CD4-positive, CD25-positive, alpha-beta regulatory T cell (primary cell): ENCODE data around the gene HTR3C. TPM values are rescaled to one million over a fixed set of nuclear protein-coding genes. Genes with fewer than 3 reads are reported as not detected.

Experiments used
- ATAC-seq, 2 donors: fragments of 150-1000 bp; cut with Tn5 transposase; one replicate each; pipeline ENCODE4 v1.10.0; 2021; ENCODE audit warnings: low read depth in 2 of 2, moderate number of reproducible peaks in 2 of 2, moderate library complexity in 1 of 2
- DNase-seq, 3 donors: peaks; one replicate each; pipeline versions ENCODE4 v3.0.0 to v3.0.0-alpha.2; 2012 to 2022; ENCODE audit warnings: mixed read lengths in 1 of 3
- H3K27ac ChIP-seq: one replicate; pipeline ENCODE4 v1.7.0; 2013; ENCODE audit warnings: mild to moderate bottlenecking, low read length; ENCODE audit not compliant: insufficient read depth, poor library complexity, severe bottlenecking
- H3K27me3 ChIP-seq: one replicate; pipeline ENCODE4 v1.7.0; 2013; ENCODE audit warnings: low read length; ENCODE audit not compliant: control insufficient read depth, insufficient read depth
- H3K36me3 ChIP-seq: one replicate; pipeline ENCODE4 v1.7.0; 2013; ENCODE audit warnings: mild to moderate bottlenecking, low read length, moderate library complexity; ENCODE audit not compliant: control insufficient read depth, insufficient read depth
- H3K4me1 ChIP-seq: 2 replicates; pipeline ENCODE4 v1.7.0; 2013; ENCODE audit warnings: mild to moderate bottlenecking, low read length; ENCODE audit not compliant: insufficient read depth, control insufficient read depth, poor library complexity, severe bottlenecking
- H3K4me3 ChIP-seq: one replicate; pipeline ENCODE4 v1.7.0; 2013; ENCODE audit warnings: low read depth, mild to moderate bottlenecking, low read length, moderate library complexity
- H3K9me3 ChIP-seq, 2 experiments: 1 replicate in 1 of 2; 2 replicates in 1 of 2; pipeline ENCODE4 v1.7.0; 2013; ENCODE audit warnings: low read length in 2 of 2, mild to moderate bottlenecking in 1 of 2, moderate library complexity in 1 of 2; ENCODE audit not compliant: control insufficient read depth in 2 of 2
- H3K27ac Mint-ChIP-seq, 3 donors: one replicate each; pipeline ENCODE4 v1.8.0; 2020 to 2022; ENCODE audit warnings: mild to moderate bottlenecking in 3 of 3, mixed read lengths in 3 of 3, moderate library complexity in 2 of 3
- H3K27me3 Mint-ChIP-seq: one replicate; pipeline ENCODE4 v1.8.0; 2022; ENCODE audit warnings: mild to moderate bottlenecking, mixed read lengths
- H3K36me3 Mint-ChIP-seq: one replicate; pipeline ENCODE4 v1.8.0; 2020; ENCODE audit warnings: mixed read lengths
- H3K4me1 Mint-ChIP-seq, 4 donors: one replicate each; pipeline ENCODE4 v1.8.0; 2020 to 2022; ENCODE audit warnings: mixed read lengths in 4 of 4, mild to moderate bottlenecking in 1 of 4
- H3K4me3 Mint-ChIP-seq, 4 donors: one replicate each; pipeline ENCODE4 v1.8.0; 2020 to 2022; ENCODE audit warnings: mild to moderate bottlenecking in 4 of 4, mixed read lengths in 4 of 4, moderate library complexity in 3 of 4
- H3K9me3 Mint-ChIP-seq, 7 donors: one replicate each; pipeline ENCODE4 v1.8.0; 2020 to 2022; ENCODE audit warnings: mixed read lengths in 7 of 7, mild to moderate bottlenecking in 3 of 7, moderate library complexity in 2 of 7
- polyA plus RNA-seq, 4 donors: library from polyadenylated mRNA; unstranded; fragments of 300-500 nt; fragmentation: Illumina TruSeq; gene quantifications; one replicate each; pipeline ENCODE4 v1.2.3, GENCODE V29; 2021
- total RNA-seq: library from RNA; stranded (reverse); gene quantifications from one replicate; pipeline ENCODE4 v1.2.3, GENCODE V29; 2022

Gene HTR3C
- total and polyA plus RNA-seq, 5 donors from 2014 or later, result not detected

DNA sequence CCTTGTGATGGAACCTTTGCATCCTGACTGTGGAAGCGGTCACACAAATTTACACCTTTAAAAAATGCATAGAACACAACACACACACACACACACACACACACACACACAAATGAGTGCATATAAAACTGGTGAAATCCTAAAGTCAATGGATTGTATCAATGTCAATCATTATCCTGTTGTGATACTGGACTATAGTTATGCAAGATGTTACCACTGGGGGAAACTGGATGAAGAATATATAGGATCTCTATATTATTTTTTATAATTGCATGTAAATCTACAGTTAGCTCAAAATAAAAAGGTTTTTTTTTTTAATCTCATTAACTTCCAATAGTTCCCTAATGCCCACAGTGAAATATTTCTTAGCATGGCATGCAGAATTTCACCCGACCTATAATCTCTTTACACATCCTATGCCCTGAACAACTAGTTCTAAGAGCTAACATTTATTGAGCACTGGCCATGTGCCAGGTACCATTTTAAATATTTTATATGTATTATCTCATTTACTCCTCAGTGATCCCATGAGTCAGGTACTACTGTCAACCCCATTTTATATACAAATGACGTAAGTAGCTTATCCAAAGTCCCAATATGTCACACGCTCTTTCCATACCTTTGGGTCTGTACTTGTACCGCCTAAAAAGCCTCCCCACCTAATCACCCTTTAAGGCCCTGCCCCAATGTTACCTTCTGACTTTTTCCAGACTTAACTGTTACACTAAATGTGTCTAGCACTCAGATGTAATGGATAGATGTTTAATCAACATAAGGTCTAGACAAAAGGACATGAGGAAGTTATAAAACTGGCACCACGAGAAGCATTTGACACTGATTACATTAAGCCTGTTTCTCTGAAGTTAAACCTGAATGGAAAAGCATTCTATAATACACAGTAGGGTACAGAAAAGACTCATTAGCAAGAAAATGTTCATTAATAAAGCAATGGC, 40.6 kb upstream of the HTR3C start:
- Histone ChIP-seq H3K4me1 (peaks cover 8% of the 10 kb centered on the region), H3K27ac (no peak overlapping the region), H3K27me3 (no peaks in the 10 kb centered on the region), H3K4me3 (no peak overlapping the region), H3K36me3 (peaks cover 15% of the 10 kb centered on the region), H3K9me3 (no peaks in the 10 kb centered on the region)
- DNase-seq (no peak), ATAC-seq (no peak)
- peaks cover 26% of the 10 kb centered on the region for H3K36me3 Mint-ChIP-seq
- H3K27me3 Mint-ChIP-seq, result no peaks in the 10 kb centered on the region
- H3K4me1 Mint-ChIP-seq, result peaks cover 4 to 26% (median 17%) of the 10 kb centered on the region in 4 donors
- peak overlapping the region in 2 of 3 donors; percentile 67 to 79 for H3K27ac Mint-ChIP-seq
- H3K9me3 Mint-ChIP-seq, result no peaks in the 10 kb centered on the region
- no peak overlapping the region for H3K4me3 Mint-ChIP-seq

DNA sequence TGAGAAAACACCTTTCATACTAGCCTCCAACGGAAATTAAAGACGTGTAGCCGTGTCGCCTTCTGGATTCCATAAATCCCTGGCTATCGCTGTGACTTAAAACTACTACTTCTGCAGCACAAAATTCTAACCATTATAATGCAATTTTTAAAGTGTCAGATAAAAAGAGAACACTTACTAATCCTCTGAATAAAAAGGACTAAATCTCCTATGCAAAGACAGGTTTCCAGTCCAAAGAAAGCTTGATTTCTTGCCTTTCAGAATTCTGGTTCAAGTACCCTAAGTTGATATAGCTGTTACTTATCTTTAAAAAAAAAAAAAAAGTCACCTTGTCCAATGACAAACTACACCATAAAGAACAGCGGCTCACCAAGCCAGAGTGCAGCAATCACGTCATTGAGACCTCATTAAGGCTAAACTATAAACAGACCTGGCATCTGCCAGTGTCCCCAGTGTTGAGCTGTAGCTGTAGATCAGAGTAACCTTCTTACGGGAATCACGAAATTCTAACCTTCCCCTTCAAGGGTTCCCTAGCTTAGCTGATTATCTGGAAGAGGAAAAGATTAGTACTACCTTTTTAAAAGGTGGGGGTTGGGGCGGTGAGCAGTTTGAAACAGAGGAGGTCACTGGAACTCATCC, 37.3 kb upstream of the HTR3C start:
- peaks cover 0 to 1% (median 0%) of the 10 kb centered on the region in 7 donors for H3K9me3 Mint-ChIP-seq
- peaks cover 16% of the 10 kb centered on the region for H3K4me1 ChIP-seq
- DNase-seq (no peak), ATAC-seq (no peak)
- peaks cover 7% of the 10 kb centered on the region for H3K36me3 ChIP-seq
- no peaks in the 10 kb centered on the region for H3K9me3 ChIP-seq
- H3K4me1 Mint-ChIP-seq, result peaks cover 4 to 32% (median 24%) of the 10 kb centered on the region in 4 donors
- H3K27me3 Mint-ChIP-seq, result peaks cover 22% of the 10 kb centered on the region
- H3K36me3 Mint-ChIP-seq, result peaks cover 18% of the 10 kb centered on the region
- peaks cover 3% of the 10 kb centered on the region for H3K27me3 ChIP-seq
- H3K4me3 ChIP-seq, result no peak overlapping the region
- H3K27ac Mint-ChIP-seq, result no peak overlapping the region
- H3K27ac ChIP-seq, result no peak overlapping the region
- H3K4me3 Mint-ChIP-seq, result peak overlapping the region; percentile 53 to 100 (median 97)

DNA sequence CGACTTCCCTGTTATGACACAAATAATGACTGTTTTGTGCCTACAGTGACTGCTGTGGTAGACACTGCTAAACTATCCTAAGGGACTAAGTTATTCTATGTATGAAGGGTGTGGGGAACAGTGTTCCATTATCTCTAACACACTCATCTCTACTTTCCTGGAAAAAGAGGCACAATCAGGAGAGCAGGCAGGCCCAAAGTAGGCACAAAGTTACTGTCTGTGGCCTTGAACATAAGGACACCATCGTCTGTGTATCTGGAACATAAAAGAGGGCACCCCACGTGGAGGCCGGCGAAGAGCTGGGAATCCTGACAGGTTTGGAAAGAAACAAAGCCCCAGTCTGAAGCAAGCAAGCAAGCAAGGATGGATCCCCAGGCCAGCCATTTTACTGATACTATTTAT, 36.7 kb upstream of the HTR3C start:
- peaks cover 4 to 32% (median 23%) of the 10 kb centered on the region in 4 donors for H3K4me1 Mint-ChIP-seq
- H3K36me3 Mint-ChIP-seq, result peaks cover 11% of the 10 kb centered on the region
- H3K4me3 Mint-ChIP-seq, result peak overlapping the region in 3 of 4 donors; percentile 94 to 100 (median 100)
- H3K9me3 ChIP-seq, result no peaks in the 10 kb centered on the region
- H3K27me3 Mint-ChIP-seq, result peaks cover 27% of the 10 kb centered on the region
- H3K4me1 ChIP-seq, result peaks cover 16% of the 10 kb centered on the region
- DNase-seq (no peak), ATAC-seq (no peak)
- H3K9me3 Mint-ChIP-seq, result peaks cover 0 to 2% (median 0%) of the 10 kb centered on the region in 7 donors
- H3K36me3 ChIP-seq, result peaks cover 7% of the 10 kb centered on the region
- H3K27me3 ChIP-seq, result peaks cover 3% of the 10 kb centered on the region
- no peak overlapping the region for H3K27ac Mint-ChIP-seq
- H3K27ac ChIP-seq, result no peak overlapping the region
- peak overlapping the region; percentile 72 for H3K4me3 ChIP-seq

DNA sequence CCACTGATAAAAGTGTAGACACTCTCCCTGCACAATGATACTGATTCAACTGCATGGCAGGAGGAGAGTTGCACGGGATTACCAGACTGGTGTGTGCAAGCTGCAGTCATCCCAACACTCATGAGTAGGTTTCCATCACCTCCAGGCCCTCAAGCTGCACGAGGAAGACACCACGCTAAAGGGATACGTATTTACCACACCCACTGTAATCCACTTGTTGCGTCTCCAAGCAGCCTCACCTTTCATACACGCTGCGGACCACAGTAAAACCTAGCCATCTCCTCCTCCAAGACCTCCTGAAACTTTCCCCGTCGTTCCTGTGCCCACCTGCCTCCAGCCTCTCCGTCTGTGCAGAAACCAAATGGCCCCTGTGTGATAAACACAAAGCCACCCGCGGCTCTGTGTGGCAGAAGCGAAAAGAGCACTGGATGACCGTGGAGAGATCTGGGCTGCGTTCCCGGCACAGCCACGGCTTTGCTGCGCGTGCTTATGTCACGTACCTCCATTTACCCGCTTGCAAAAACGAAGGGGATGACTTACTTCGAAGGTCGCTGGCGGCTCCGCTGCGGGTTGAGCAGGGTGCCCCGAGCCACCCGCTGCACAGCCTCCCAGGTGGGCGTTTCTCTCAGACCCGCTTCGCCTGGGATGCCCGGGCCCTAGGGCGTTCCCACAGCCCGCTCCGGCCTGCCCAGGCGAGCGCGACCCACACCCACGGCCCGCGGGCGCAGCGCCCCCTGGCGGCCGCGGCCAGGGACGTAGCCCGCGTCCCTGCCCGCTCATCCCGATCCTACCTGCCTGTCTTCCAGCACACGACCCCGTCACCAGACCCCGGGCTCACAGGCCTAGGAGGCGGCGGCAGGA, 35.8 kb upstream of the HTR3C start:
- Mint-ChIP-seq H3K4me3 (peak overlapping the region; percentile 100), H3K27ac (peak overlapping the region; percentile 93 to 96 (median 94)), H3K27me3 (peaks cover 27% of the 10 kb centered on the region)

DNA sequence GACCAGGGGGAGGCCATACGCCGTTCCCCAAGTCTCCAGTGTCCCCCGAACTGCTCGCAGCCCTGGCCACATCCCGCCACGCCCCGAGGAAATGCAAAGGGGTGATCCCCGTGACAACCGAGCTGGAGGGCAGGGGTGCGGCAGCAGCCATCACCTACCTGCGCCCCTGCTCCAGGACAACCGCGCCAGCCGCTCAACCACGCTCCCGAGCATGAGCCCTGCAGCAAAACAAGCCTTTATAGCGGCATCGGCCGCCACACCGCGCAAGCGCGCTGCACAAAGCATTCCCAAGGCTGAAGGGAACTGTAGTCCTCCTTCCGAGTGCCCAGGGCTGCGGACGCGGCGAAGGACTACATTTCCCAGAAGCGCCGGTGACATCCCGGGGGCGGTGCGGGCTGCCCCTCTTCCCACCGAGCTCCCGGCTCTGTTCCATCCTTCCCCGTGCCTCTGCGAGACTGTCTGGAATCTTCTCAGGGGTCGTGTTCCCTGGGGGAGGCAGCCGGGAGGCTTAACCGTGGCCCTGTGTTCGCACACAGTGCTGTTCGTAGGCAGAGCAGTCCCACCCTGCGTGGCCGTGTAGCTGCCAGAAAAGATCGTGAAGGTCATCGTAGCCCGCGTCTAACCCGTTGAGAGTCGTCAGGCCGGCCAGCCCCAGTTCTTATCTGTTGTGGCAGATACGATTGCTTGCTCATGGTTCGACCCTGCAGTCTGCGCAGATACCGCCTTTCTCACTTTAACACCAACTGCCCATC, 35.0 kb upstream of the HTR3C start, which contains the start of gene ABCC5:
Gene ABCC5 (minus strand): TSS at position 213 of the 752 bp plus-strand sequence. CDS start 3,492 bp downstream, outside the sequence.
- Histone ChIP-seq H3K9me3 (no peaks in the 10 kb centered on the region), H3K27me3 (peaks cover 3% of the 10 kb centered on the region), H3K4me3 (peak within 1 kb of the TSS; percentile 72), H3K27ac (peak within 1 kb of the TSS; percentile 33), H3K4me1 (peaks cover 16% of the 10 kb centered on the region), H3K36me3 (no peaks in the 10 kb centered on the region)
- peak; percentile 92 to 94 for ATAC-seq
- peaks cover 29% of the 10 kb centered on the region for H3K27me3 Mint-ChIP-seq
- peaks cover 4 to 32% (median 22%) of the 10 kb centered on the region in 4 donors for H3K4me1 Mint-ChIP-seq
- peaks cover 4% of the 10 kb centered on the region for H3K36me3 Mint-ChIP-seq
- peak within 1 kb of the TSS; percentile 100 for H3K4me3 Mint-ChIP-seq
- H3K27ac Mint-ChIP-seq, result peak within 1 kb of the TSS; percentile 93 to 96 (median 94)
- H3K9me3 Mint-ChIP-seq, result peaks cover 0 to 4% (median 0%) of the 10 kb centered on the region in 7 donors
- peak; percentile 76 to 89 (median 82) for DNase-seq

More for the DNA sequence above, 35.8 kb upstream of the HTR3C start:
- Histone ChIP-seq H3K27me3 (peaks cover 3% of the 10 kb centered on the region), H3K27ac (peak overlapping the region; percentile 33), H3K9me3 (no peaks in the 10 kb centered on the region), H3K4me1 (peaks cover 16% of the 10 kb centered on the region), H3K4me3 (peak overlapping the region; percentile 72), H3K36me3 (peaks cover under 1% of the 10 kb centered on the region)
- Mint-ChIP-seq H3K4me1 (peaks cover 4 to 32% (median 23%) of the 10 kb centered on the region in 4 donors), H3K36me3 (peaks cover 10% of the 10 kb centered on the region), H3K9me3 (peaks cover 0 to 4% (median 0%) of the 10 kb centered on the region in 7 donors)
- peak; percentile 56 to 64 for ATAC-seq
- peak in 2 of 3 donors; percentile 47 to 65 for DNase-seq

DNA sequence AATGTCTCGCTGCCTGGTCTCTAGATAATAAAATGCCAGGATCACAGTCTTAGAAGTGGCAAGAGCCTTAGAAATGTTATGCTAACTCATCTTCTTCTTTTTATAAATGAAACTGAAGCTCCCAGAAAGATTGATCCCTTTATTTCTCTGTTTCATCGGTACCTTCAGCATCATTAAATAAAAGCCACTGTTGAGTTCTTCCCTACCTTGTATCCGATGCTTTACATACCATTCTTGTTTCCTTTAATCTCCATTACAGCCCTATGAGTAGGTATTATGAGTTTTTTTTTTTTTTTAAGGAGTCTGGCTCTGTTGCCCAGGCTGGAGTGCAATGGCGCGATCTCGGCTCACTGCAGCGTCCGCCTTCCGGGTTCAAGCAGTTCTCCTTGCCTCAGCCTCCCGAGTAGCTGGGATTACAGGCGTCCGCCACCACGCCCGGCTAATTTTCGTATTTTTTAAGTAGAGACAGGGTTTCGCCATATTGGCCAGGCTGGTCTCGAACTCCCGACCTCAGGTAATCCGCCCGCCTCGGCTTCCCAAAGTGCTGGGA, 34.3 kb upstream of the HTR3C start:
- H3K36me3 ChIP-seq, result no peaks in the 10 kb centered on the region
- Mint-ChIP-seq H3K9me3 (peaks cover 0 to 4% (median 0%) of the 10 kb centered on the region in 7 donors), H3K27ac (peak overlapping the region in 1 of 3 donors; percentile 93), H3K36me3 (peaks cover 2% of the 10 kb centered on the region), H3K27me3 (peaks cover 35% of the 10 kb centered on the region), H3K4me3 (peak overlapping the region; percentile 100), H3K4me1 (peaks cover 4 to 32% (median 22%) of the 10 kb centered on the region in 4 donors)
- H3K9me3 ChIP-seq, result no peaks in the 10 kb centered on the region
- peaks cover 4% of the 10 kb centered on the region for H3K27me3 ChIP-seq
- peaks cover 16% of the 10 kb centered on the region for H3K4me1 ChIP-seq
- H3K4me3 ChIP-seq, result peak overlapping the region; percentile 72
- DNase-seq (no peak), ATAC-seq (no peak)
- H3K27ac ChIP-seq, result no peak overlapping the region
